Right lung (tissue), 10 donors: ENCODE measurements around the gene BIRC5. TPM values are rescaled to one million over a fixed set of nuclear protein-coding genes. Genes with fewer than 3 reads are reported as not detected.
"Not testable (repeated sequence)": the region's sequence is repeated elsewhere in the genome, so short reads cannot be mapped to it uniquely, and the experiment has no call there.

ENCODE experiments used
- DNase-seq, 2 donors: peaks; one replicate each; pipeline ENCODE4 v3.0.0-alpha.2; 2013
- long read RNA-seq, 8 donors: transcript quantifications; one replicate each; lab custom pipeline, GENCODE V29; 2026
- polyA plus RNA-seq, 5 donors: library from polyadenylated mRNA; unstranded; fragments of 120-200 nt; gene quantifications; one replicate each; pipeline versions ENCODE4 v1.2.1 to v1.2.3, GENCODE V29; 2013; ENCODE audit warnings: inconsistent platforms in 1 of 5, low replicate concordance in 1 of 5; ENCODE audit not compliant: insufficient read length in 5 of 5, insufficient read depth in 1 of 5

BIRC5 gene
- polyA plus RNA-seq: 10 to 100 TPM; 21.7 to 39.2 (median 28.0) TPM
- long read RNA-seq, donor 1, transcript BIRC5-202 (4 exons, 2,630 nt): major isoform, 10 of 15 reads
- long read RNA-seq, donor 1, partial matches to known transcripts: 0 of 15 reads
- long read RNA-seq, donor 1, other reads (novel, unspliced or antisense): 0 of 15 reads
- long read RNA-seq, donor 2, transcript BIRC5-202 (4 exons, 2,630 nt): major isoform, 17 of 19 reads
- long read RNA-seq, donor 2, partial matches to known transcripts: 0 of 19 reads
- long read RNA-seq, donor 2, other reads (novel, unspliced or antisense): 0 of 19 reads
- long read RNA-seq, donor 3, transcript BIRC5-202 (4 exons, 2,630 nt): major isoform, 13 of 21 reads
- long read RNA-seq, donor 3, partial matches to known transcripts: 0 of 21 reads
- long read RNA-seq, donor 3, other reads (novel, unspliced or antisense): 0 of 21 reads
- long read RNA-seq, donor 4, transcript BIRC5-202 (4 exons, 2,630 nt): major isoform, 11 of 12 reads
- long read RNA-seq, donor 4, partial matches to known transcripts: 0 of 12 reads
- long read RNA-seq, donor 4, other reads (novel, unspliced or antisense): 0 of 12 reads
- long read RNA-seq, donor 5, transcript BIRC5-202 (4 exons, 2,630 nt): major isoform, 34 of 54 reads
- long read RNA-seq, donor 5, partial matches to known transcripts: 9 of 54 reads
- long read RNA-seq, donor 5, other reads (novel, unspliced or antisense): 0 of 54 reads
- long read RNA-seq, donor 6, transcript BIRC5-202 (4 exons, 2,630 nt): major isoform, 16 of 19 reads
- long read RNA-seq, donor 6, partial matches to known transcripts: 0 of 19 reads
- long read RNA-seq, donor 6, other reads (novel, unspliced or antisense): 0 of 19 reads
- long read RNA-seq, donor 7, transcript BIRC5-202 (4 exons, 2,630 nt): major isoform, 7 of 10 reads
- long read RNA-seq, donor 7, partial matches to known transcripts: 0 of 10 reads
- long read RNA-seq, donor 7, other reads (novel, unspliced or antisense): 0 of 10 reads
- long read RNA-seq, donor 8, transcript BIRC5-202 (4 exons, 2,630 nt): major isoform, 5 of 5 reads
- long read RNA-seq, donor 8, partial matches to known transcripts: 0 of 5 reads
- long read RNA-seq, donor 8, other reads (novel, unspliced or antisense): 0 of 5 reads

DNA sequence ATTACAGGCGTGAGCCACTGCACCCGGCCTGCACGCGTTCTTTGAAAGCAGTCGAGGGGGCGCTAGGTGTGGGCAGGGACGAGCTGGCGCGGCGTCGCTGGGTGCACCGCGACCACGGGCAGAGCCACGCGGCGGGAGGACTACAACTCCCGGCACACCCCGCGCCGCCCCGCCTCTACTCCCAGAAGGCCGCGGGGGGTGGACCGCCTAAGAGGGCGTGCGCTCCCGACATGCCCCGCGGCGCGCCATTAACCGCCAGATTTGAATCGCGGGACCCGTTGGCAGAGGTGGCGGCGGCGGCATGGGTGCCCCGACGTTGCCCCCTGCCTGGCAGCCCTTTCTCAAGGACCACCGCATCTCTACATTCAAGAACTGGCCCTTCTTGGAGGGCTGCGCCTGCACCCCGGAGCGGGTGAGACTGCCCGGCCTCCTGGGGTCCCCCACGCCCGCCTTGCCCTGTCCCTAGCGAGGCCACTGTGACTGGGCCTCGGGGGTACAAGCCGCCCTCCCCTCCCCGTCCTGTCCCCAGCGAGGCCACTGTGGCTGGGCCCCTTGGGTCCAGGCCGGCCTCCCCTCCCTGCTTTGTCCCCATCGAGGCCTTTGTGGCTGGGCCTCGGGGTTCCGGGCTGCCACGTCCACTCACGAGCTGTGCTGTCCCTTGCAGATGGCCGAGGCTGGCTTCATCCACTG, at the start of gene BIRC5:
Gene BIRC5, plus strand, starts transcription at position 238 of the 690 bp plus-strand sequence. Its CDS starts 64 bp downstream, at position 302.
- peak; percentile 74 to 77 for DNase-seq

DNA sequence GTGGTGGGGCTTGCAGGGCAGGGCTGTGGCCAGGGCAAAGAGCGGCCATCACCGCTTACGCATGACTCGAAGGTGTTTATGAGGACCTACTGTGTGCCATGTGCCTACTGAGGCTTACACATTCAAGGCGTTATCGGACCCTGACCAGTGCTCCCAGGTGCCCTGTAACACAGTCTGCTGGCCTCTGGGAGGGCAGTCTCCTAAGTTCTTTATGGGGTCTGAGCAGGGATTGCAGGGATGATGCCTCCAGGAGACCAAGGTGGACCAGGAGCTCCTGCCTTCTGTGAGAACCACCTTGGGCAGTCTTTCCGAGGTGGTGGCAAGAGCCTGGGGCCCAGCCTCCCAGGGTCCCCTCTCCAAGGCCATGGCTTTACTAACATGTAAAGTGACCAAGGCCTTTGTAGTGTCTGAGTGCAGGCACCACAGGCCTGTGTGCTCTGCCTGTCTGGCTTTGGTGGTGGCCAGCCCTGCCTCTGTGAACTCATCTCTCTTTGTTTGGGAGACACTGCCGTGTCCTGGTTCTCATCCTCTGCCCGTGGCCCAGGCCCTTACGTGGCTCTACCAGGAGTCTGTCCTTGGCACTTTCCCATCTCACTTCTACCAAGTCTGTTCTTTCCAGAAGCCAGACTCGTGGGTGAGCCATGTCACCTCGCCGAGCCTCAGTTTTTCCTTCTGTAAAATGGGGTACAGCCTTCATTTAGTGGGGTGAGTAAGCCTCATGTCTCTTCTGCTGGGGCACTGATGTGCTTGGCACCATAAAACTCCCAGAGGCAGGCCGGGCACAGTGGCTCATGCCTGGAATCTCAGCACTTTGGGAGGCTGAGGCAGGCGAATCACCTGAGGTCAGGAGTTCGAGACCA, 49.1 kb upstream of the BIRC5 start:
- no peak for DNase-seq

DNA sequence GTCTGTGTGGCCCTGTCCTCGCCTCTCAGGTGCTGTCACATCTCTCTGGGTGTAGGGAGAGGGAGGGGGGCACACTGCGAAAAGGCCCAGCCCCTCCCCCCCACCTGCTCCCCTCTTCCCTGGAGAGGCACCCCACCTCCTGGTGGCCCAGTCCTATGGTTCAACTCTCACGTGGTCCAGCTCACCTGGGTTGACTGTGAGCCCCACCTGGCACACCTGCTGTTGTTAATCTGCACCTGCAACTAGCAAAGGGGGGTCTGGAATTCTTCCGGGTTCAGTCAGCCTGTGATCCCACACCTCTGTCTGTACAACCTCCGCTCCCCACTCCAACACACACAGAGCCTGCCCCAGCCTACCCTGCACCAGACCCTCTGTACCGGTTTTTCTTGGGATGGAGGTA, 47.6 kb upstream of the BIRC5 start:
- DNase-seq: no peak

DNA sequence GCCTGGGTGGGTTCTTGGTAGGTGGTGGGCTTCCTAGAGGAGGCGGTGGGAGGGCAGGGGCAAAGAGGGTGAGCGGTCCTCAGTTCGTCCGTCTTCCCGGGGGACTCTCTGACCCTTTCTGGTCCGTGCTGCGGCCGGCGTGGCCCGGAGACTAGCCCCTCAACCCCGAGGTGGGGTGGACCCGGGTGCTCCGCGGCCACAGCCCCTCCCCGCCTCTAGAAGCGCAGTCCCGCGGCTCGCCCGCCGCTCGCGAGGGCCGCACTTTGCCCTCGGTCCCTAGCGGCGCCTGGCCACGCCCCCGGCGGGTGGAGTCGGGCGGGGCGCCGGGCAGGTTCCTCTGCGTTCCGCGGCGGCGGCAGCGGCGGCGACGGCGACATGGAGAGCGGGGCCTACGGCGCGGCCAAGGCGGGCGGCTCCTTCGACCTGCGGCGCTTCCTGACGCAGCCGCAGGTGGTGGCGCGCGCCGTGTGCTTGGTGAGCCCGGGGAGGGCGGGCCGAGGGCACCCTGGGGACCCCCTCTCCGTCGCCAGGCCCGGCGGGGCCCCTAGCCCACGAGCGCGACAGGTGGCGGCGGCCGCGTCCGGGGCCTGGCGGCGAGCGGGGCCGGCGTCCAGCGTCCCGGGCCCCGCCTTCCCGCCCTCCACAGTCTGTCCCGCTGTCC, 45.7 kb upstream of the BIRC5 start, which contains the start of gene SYNGR2:
Gene SYNGR2, plus strand, starts transcription at position 340 of the 661 bp plus-strand sequence. Its CDS starts 36 bp downstream, at position 376.
- peak in 1 of 2 donors; percentile 54 for DNase-seq

DNA sequence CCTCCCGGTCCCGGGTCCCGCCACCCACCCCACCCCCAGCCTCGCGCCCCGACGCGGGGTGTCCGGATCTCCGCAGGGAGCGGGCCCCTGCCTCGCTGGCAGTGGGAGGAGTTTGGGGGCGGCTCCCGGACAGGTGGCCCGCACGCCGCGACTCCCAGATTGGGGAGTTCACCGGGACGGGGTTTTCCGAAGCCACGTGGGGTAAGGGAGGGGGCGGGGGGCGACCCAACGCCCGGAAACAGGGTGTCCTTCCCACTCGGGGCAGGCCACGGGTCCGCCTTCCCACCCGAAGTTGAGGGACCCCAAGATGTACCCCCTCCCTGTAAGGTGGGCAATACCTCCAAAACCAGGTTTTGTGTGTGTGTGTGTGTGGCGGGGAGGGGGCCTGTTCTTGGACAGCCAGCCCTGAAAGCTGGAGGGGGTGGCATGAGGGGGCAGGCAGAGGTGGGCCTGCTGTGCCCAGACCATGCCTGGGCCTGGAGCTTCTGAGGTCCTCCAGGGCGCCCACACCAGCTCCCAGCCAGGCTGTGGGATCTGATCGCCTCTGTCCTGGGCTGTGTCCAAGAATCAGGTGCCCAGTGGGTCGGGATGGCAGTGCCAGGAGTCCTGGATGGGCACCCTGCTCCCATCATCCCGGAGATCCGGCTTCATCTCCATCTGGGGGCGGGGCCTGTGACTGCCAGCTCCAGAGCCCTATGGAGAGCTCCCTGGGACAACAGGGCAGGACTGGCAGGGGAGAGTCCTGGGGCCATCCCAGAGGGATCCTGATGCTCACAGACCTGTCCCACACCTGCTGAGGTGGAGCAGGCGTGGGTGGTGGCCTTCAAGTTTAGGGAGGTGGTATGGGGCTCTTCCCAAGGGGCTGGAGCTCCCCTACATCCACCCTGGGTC, 44.9 kb upstream of the BIRC5 start:
- no peak for DNase-seq

DNA sequence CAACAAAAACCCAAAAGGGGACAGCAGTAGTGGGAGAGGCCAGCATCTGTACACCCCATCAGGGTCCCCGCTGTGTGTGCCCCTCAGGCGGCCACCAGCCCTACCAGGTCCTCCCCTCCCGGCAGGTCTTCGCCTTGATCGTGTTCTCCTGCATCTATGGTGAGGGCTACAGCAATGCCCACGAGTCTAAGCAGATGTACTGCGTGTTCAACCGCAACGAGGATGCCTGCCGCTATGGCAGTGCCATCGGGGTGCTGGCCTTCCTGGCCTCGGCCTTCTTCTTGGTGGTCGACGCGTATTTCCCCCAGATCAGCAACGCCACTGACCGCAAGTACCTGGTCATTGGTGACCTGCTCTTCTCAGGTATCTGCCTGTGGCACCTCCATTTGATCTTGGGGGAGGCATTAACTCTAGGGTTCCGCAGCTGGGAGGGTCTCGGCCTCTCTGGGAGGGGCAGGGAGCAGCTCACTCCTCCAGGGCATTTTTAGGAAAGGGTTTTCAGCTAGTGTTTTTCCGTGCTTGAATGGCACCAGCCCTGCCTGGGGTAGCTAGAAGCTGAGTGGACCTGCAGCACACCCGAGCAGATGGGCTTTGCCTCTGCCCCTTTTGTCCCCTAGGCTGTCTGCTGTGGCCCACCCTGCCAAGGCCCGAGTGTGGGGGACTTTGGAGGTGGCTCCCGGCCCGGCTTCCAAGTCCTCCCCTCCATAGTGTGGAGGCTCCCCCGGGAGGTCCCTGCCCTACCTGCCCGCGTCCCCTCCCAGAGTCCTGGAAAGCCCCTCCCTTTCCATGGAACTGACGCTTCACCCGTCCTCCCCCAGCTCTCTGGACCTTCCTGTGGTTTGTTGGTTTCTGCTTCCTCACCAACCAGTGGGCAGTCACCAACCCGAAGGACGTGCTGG, 43.1 kb upstream of the BIRC5 start:
- no peak for DNase-seq

DNA sequence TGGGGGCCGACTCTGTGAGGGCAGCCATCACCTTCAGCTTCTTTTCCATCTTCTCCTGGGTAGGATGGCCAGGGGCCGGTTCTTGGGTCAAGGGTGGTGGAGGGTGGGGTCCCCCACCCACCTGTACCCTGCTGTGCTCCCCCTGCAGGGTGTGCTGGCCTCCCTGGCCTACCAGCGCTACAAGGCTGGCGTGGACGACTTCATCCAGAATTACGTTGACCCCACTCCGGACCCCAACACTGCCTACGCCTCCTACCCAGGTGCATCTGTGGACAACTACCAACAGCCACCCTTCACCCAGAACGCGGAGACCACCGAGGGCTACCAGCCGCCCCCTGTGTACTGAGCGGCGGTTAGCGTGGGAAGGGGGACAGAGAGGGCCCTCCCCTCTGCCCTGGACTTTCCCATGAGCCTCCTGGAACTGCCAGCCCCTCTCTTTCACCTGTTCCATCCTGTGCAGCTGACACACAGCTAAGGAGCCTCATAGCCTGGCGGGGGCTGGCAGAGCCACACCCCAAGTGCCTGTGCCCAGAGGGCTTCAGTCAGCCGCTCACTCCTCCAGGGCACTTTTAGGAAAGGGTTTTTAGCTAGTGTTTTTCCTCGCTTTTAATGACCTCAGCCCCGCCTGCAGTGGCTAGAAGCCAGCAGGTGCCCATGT, 42.3 kb upstream of the BIRC5 start:
- DNase-seq: not testable (repeated sequence)

DNA sequence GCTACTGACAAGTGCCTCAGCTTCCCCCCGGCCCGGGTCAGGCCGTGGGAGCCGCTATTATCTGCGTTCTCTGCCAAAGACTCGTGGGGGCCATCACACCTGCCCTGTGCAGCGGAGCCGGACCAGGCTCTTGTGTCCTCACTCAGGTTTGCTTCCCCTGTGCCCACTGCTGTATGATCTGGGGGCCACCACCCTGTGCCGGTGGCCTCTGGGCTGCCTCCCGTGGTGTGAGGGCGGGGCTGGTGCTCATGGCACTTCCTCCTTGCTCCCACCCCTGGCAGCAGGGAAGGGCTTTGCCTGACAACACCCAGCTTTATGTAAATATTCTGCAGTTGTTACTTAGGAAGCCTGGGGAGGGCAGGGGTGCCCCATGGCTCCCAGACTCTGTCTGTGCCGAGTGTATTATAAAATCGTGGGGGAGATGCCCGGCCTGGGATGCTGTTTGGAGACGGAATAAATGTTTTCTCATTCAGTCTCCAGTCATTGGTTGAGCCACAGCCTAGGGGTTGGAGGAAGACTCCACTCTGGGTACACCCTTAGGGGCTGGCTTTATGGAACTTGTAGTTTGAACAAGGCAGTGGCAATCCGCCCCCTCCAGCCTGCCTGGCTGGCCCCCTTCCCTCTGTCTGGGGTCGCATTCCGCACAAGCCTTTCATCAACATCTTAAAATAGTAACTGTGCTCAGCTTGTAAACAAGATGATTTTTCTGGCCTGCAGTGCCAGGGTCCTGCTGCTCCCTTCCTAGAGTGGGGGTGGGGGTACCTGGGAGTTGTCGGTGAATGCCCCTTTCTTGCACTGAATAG, 41.6 kb upstream of the BIRC5 start:
- DNase-seq: no peak

DNA sequence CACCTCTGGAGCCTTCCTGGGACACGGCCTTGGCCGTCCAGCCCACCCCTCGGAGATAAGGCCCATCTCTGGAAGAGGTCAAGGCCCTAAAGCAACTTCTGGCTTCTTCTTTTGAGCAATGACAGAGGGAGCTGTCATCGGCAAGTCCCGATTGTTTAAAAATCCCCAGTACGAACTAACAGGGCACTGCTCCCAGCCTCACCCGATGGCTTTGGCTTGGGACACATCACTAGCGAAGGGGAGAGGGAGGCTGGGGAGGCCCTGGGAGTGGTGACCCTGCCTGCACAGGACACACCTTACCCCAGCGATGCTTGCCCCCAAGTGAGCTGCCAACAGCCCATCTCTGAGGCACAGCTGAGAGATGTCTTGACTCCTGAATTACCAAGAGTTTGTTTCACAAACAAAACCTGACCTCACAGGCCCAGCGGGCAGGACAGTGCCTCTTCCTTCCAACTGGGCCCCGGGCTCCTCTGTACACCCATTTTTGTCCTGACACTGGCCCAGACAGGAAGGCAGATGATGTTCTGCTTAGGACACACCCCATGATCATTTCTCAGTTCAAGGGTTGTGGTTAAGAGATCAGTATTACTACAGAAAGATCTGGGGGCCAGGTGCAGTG, 40.8 kb upstream of the BIRC5 start:
- DNase-seq: no peak

DNA sequence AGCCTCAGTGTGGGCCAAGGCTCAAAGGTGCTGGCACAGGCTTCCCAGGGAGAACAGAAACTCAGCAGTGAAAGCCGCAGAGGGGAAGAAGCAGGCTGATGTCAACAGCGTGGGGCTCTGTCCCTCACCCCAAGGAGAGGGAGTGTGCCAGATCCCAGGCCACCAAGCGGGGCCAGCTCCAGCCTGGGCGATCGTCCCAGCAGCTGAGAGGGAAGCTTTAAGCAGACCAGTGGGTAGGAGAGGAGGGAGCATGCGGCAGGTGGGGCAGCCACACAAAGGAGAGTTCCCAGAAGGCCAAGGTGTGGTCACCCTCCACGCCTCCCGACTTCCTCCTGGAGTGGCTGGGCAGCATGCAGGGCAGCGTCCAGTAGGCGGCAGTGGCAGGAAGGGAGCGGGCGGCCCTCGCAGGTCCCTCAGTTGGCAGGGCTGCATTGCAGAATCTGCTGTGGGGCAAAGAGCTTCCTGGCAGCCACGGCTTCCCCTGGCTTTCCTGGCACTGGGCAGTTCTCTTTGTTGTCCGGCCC, 39.6 kb upstream of the BIRC5 start:
- DNase-seq: no peak

DNA sequence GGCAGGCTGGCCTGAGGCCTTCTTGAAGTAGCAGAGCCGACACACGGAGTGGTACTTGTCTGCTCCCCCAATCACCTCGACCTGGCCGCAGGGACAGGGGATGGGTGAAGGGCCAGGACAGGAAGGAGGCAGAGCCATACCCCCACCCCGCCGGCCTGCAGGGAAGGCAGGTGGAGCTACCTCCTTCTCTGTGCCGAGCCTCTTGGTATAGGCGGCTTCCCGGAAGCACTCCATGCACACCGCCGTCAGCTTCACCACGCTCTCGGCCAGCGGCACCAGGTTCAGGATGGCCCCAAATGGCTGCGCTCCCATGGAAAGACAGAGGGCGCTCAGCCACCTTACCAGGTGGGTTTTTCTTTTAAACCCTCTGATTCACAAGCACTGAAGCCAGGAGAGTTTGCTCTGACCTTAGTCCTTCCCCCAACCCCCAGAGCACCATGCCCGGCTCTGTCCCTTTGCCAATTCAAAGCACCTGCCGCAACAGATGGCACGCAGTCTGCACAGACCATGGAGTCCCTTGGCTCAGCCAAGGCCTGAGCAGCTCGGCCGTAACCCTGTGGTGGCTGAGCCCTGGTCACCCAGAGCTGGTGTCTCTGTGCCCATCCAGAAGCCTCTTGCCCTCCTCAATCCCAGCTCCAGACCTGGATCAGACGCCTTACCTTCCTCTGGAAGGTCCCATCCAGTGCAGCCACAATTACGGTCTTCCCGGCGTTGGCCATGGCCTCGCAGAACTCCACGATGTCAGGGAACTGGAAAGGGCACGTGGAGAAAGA, 39.0 kb upstream of the BIRC5 start:
- DNase-seq: no peak

DNA sequence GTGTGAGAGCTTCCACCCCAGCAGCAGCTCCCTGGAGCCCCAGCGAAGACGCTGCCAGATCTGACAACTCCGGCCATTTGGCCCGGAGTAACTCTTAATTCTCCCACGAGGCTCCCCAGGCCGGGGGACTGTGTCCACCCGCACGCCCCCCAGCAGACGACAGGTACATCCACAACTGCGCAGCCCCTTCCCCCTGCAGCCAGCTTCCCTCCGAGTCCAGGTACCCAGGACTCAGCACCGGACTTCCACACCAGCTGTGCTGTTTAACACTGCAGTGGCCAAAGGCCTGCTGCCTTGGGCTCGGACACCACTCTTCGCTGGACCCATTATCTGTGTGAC, 38.4 kb upstream of the BIRC5 start:
- no peak for DNase-seq

DNA sequence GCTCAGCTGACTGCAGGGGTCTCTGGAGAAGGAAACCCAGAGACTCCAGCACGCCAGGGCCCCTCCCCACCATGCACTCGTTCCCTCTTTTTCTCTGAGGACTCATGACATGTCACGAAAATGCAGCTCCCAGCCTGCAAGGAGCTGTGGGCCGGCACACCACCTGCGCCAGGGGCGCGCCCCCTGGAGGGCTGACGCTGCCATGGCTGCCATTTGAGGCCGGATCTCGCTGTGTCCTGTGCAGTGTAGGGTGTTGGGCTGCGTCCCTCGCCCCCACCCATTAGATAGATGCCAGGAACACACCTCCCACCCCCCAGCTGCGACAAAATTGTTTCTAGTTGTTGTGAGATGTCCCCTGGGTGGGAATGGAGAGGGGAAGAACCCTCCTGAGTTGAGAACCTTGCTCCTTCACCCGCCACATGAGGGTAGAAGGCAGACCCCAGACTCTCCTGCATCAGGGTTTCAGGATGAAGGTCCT, 37.5 kb upstream of the BIRC5 start:
- DNase-seq: no peak

DNA sequence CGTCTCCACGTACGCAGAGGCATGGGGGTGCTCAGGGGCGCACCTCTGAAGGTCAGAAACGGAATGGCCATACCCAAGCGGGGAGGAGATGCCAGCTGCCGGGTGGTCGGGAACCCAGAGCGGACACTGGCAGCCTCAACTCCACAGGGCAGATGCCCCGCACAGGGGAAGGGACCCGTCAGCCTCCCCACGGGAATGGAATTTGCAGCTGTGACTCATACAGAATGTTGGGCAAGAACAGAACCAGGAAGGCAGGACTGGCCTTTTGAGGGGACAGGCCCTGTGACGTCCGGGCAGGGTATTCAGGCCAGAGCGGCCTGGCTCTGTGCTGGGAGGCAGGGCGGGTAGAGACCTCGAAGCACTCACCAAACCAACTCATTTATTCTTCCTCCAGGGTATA, 34.7 kb upstream of the BIRC5 start:
- no peak for DNase-seq

DNA sequence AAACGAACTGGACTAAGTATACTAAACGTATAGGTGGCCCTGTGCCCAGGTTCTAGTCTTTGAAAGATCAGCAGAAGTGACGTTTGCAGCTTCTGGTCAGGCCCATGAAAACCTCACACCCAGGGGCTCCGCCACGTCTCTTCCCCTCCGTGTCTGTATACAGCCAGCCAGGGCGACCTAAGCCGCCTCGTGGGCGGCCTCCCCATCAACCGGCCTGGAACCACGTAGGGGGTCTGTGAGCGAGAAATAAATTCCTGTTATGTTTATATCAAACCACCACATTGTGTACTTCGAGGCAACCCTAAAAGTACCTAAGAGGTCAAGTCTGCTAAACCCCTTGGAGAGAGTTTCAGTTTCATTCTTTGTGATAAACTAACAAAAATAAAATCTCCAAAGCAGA, 34.0 kb upstream of the BIRC5 start:
- no peak for DNase-seq
